HG03469 (cell line): Measurements from ENCODE around the gene DGCR8.
"Not testable (repeated sequence)": the region's sequence is repeated elsewhere in the genome, so short reads cannot be mapped to it uniquely, and the experiment has no call there.

Experiments
- ATAC-seq: cut with Tn5 transposase; IDR thresholded peaks from one replicate; pipeline ENCODE4 v1.9.1; 2021; ENCODE audit warnings: mild to moderate bottlenecking, moderate library complexity, moderate number of reproducible peaks; ENCODE audit not compliant: unreplicated experiment

DGCR8 gene

DNA sequence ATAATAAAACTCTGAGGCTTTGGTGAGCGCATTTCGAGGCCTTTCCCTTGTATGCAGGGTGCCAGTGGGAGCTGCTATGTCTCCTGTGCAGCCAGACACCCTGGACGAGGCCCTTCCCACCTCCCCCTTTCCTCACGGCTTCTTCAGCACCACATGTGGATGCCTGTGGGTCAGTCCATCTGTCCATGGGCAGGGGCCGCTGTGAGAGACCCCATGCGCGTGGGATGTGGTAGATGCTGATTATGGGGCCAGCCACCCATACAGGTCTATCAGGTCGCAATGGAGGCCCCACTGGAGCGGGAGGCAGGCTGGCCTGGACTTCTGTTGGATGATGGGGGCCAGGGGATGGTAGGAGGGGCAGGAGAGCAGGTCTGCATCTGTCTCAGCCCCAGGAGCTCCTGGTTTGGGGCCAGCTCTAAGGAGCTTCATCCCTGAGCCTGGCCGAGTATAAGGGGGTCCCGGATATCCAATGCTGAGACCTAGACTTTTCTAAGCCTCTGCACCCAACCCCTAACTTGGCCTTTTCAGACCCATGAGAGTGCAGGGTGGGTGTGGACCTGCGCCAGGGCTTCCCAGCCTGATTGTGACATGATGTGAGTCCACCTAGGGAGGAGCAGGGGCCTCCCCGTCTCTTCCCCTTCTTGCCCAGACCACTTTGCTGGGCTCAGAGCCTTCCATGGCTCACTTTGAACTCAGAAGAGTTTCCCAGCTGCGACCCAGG lies 14.0 kb upstream of the DGCR8 start:
- ATAC-seq = no peak

DNA sequence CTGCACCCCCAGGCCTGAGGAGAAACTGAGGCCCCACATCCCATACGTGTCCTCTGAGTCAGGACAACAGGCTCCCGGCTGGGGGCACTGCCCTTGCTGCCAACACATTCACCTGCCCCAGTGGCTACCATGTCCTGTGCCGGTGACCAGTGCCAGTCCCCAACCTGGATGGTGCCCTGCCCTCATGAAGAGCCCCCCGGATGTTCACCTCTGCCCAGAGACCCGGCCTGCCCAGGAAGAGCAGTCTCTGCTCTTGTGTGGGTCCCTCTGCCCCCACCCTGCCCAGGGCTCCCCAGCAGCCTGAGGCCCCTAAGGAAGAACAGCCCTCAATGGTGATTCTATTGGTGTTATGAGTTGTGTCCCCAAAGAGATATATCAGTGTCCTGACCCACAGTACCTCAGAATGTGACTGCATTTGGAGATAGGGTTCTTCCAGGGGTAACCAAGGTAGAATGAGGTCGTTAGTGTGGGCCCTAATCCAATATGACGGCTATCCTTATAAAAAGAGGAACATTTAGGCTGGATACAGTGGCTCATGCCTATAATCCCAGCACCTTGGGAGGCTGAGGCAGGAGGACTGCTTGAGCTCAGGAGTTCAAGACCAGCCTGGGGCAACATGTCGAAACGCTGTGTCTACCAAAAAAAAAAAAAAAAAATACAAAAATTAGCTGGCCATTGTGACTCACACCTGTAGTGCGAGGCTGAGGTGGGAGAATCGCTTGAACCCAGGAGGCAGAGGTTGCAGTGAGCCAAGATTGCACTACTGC lies 13.2 kb upstream of the DGCR8 start:
- no peak for ATAC-seq

DNA sequence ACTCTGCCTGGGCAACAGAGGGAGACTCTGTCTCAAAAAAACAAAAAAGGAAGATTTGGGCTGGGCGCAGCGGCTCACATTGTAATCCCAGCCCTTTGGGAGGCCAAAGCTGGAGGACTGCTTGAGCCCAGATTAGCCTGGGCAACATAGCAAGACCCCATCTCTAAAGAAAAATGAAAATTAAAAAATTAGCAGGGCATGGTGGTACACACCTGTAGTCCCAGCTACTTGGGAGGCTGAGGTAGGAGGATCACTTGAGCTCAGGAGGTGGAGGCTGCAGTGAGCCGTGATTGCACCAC lies 12.7 kb upstream of the DGCR8 start:
- not testable (repeated sequence) for ATAC-seq

DNA sequence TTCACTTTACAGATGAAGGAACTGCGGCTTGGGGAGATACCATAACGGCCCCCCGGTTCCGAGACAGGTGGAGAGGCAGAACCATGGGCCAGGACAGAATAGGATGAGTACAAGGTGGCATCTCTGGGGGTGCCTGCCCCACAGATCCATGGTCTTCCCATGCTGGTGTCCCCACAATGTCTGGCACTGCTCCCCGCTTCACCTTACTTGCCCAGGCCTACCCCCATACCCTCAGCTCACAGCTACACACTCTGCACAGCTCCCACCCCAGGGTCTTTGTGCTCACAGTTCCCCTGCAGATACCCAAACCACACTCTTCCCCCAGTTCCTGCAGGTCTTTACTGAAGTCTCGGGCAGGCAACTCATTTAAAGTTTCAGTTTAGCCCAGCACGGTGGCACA lies 11.4 kb upstream of the DGCR8 start:
- ATAC-seq = no peak

DNA sequence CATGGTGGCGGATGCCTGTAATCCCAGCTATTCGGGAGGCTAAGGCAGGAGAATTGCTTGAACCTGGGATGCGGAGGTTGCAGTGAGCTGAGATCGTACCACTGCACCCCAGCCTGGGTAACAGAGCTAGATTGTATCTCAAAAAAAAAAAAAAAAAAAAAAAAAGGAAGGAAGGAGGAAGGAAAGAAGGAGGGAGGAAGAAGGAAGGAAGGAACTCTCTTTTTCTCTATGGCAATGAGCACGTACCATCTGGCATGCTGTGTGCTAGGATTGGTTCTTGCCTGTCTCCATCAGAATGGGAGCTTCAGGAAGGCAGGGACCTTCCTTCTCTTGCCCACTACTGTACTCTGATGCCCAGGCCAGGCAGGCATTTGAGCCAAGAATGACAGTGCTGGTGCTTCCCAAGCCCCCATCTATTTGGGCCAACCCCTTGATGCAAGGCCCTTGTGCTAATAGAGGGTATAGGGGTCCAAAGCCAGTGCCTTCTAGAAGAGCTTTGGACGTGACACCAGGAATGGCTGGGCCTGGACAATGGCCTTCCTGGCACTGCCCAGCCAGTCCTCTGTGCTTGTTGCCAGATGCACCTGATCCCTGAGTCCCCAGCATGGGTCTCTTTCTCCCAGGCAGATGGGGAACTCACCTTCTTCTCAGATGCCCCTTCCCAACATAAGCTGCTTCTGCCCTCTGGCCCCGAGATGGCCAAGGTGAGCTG lies 10.6 kb upstream of the DGCR8 start:
- ATAC-seq = no peak

DNA sequence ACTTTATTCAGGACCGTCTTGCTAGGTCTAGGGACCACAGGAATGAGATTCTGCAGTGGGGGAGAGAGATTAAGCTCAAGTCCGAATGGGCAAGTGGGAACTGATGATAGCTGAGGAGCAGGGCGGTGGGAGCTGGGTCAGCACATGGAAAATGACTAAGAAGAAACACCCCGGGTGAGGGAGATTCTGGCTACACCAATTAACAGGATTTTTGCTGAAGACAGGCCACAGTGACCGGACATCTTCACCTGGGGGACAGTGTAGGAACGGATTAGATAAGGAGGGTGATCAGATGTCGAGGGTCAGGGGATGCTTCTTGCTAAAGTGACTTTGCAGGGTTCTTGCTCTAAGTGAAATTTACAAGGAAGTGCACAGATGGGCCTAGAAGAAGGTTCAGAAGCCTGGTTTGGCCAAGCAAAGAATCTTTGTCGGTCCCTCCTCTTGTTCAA lies 8.5 kb upstream of the DGCR8 start:
- no peak for ATAC-seq

DNA sequence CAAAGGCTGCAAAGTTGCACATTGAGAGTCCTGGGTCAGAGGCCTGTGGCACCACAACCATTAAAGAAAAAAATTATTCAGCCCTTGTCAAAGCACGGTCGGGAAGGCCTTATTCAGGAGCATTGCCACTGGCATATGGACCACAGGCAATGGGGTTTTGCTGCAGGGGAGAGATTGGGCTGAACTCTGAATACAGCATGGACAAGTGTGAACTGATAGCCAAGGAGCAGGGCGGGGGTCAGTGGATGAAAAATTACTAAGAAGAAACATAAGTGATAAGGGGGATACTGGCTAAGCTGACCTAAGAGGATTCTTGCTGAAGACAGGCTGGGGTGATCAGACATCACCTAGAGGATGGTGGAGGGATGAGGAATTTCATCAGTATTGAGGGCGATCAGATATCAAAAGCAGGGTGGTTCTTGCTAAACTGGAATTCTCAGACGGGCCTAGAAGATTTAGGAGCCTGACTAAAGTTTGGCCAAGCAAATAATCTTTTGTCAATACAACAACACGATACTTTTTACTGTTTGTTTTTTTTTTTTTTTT lies 3.3 kb upstream of the DGCR8 start:
- no peak for ATAC-seq

DNA sequence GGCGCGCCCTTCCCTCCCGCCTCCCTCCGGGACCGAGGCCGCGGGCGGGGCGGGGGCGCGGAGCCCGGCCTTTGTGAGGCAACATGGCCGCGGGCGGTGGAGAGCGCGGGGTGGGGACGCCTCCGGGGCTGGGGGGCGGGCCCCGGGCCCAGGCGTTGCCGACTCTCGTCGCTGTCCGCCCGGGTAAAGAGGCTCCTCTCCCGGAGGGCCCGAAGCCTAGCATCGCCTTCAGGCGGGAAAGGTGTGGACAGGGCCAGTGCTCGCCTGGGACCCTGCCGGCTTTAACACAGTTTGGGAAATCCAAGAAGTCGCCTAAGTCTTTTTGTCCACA lies 369 bp downstream of the DGCR8 start:
- ATAC-seq = peak; percentile 35

DNA sequence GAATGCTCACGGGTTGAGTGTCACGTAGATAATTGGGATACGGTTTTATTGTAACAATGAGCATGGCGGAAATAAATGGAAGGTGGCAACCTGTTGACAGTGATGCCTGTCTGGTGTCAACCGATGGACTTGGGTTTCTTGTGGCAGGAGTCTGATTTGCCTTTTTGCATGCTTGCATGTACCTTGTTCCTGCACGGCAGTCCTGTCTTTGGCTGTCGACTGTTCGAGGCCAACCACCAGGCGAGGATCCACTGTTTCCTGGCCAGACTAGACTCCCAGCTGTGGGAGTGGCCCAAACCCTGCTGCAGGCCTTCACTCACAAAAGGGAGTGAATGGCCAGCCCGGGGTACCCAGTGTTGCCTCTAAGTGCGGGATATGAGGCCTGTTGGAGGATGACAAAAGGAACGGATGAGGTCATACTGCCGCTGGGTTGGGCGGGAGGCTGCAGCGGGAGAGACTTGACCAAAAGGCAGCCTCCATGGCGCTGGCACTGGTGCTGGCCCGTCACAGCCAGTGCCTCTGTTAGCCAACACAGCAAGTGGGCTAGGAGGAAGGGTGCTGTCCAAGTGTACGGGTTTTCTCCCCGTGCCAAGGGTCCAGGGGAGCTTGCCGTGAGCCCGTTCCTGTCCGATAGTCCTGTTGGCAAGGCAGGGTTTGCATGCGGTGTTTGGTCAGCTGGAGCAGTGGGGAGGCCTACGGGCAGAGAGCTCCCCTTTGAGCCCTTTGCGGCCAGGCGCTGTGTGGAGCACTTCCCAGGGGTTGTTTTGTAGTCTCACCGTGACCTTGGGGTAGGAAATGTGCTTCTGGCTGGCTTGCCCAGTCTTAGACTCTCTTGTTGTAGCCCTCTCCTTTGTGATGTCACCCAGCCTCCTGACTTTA lies 974 bp downstream of the DGCR8 start:
- no peak for ATAC-seq

DNA sequence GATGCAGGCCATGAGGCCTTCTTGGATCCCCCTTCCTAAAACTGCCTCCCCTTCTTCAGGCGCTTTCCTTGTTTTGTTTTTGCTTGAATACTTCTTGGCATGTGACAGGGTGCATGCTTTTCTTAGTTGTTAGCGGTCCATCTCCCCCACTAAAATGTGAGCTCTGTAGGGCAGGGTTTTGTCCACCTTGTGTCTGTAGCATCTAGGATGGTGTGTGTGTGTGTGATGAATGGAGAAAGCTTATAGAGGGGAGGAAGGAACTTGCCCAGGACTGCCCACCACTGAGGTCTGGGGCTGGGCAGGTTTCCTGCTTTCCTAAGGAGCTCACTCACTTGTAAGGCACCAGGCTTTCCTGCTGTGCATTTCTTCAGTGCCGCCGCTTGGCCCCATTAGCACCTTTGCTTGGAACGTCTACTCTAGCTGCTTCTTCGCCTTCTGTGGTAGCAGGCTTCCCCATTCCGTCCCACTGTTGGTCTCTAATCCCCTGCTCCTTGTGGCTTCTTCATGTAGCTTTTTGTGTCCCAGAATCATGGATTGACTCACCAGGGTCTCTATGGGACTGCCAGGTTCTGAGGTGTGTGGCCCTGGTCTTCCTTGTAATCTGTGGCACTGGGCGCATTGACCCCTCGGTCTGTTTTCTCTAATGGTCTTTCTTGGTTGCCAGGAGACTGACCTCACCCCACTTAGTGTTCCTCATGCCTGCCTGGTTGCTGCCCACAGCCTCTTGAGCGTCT lies 3.3 kb downstream of the DGCR8 start:
- ATAC-seq = no peak

DNA sequence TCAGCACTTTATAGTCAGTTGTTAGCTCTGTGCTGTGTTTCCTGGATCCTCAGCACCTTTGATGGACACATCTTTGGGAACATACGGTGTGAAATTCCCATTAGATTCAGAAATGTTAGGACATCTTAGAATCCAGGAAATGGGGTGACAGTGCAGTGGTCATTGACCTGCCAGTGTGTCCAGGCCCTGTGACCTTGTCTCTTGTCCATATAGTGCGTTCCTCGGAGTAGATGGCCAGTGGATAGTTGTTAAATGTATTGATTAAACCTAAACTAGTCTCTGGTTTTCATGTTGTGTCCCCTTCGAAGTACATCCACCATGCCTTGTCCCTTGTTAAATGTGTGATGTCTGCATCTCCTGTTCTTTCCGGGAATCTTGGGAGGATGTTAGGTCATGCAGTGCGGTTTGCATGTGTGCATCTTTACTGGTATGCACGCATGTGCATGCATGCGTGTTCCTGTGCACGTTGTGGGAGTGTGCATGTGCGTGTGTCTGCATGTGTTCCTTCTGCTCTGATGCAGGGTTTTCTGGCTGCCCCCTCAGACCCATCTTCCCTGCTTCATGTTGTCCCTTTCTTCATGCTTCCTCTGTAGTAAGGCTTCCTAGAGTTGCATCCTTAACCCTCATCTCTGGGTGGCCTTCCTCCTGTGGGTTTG lies 4.0 kb downstream of the DGCR8 start:
- no peak for ATAC-seq

DNA sequence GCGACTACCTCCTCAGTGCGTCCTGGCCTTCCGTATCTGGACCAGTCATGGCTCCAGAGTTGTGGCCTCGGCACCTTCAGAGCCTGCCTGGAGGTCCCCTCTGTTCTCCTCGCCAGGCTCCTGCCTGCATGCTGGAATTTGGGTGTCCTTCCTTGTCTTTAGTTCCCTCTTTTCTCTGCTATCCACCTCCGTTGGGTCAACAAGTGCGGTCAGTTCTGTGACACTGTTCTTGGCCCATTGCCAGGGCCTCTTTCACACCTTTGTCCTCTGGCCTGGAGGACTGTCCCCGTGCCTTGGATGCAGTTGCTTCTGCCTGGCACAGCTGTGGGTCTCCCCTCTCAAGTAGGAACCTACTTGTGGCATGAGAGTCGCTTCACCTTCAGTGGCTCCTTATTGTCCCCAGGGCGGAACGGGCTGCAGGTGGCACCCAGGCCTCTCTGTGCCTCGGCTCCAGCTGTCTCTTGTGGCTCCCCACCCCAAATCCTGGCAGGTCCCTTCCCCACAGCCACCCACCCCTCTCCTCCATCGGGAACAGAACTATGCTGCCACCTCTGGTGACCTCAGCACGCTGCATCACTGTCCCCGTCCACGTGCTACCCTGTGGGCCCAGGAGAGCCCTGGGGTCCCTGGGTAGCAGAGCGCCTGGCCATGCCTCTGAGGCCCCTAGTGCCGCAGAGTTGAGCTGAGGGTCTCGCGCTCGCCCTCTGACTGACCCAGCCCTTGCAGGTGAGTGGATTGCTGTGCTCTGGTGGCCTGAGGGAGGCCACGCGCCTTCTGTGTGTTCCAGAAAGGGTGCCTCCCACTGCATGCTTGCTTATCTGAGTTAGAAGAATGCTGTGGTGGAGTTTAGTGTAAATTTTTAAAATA lies 4.7 kb downstream of the DGCR8 start:
- no peak for ATAC-seq

DNA sequence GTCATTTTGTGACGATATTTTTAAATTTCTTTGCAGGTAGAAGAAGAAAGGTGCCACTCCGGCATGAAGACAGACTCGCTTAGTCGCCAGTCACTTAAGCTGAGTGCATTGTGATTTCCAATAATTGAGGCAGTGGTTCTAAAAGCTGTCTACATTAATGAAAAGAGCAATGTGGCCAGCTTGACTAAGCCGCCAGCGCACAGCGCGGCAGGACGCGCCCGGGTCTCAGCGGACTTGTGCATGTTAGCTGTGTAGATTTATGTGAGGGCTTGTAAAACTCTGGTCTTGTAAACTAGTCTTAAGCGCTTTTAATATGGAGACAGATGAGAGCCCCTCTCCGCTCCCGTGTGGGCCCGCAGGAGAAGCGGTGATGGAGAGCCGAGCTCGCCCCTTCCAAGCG lies 5.6 kb downstream of the DGCR8 start:
- ATAC-seq = no peak

DNA sequence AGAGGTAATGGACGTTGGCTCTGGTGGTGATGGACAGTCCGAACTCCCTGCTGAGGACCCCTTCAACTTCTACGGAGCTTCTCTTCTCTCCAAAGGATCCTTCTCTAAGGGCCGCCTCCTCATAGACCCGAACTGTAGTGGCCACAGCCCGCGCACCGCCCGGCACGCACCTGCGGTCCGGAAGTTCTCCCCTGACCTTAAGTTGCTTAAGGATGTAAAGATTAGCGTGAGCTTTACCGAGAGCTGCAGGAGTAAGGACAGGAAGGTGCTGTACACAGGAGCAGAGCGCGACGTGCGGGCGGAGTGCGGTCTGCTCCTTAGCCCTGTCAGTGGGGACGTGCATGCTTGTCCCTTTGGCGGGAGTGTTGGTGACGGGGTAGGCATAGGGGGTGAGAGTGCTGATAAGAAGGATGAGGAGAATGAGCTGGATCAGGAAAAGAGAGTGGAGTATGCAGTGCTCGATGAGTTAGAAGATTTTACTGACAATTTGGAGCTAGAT lies 6.1 kb downstream of the DGCR8 start:
- ATAC-seq = no peak

DNA sequence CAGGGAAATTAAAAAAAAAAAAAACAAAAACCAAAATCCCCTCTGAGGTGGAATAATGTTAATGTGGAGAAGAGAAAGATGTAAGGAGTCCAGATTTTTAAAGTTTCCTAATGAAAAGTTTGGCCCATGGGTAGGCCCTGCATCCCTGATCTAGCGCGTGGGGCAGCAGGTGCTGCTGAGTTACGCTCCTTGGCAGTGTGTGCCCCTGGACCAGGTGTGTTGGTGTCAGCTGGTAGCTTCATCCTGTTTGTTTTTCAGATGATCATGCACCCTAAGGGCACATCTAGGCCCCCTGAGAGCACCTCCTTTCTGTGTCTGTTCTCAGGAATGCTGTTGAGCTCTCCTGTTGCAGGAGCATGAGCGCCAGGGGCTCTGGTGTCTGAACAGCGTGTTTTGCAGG lies 6.7 kb downstream of the DGCR8 start:
- no peak for ATAC-seq

DNA sequence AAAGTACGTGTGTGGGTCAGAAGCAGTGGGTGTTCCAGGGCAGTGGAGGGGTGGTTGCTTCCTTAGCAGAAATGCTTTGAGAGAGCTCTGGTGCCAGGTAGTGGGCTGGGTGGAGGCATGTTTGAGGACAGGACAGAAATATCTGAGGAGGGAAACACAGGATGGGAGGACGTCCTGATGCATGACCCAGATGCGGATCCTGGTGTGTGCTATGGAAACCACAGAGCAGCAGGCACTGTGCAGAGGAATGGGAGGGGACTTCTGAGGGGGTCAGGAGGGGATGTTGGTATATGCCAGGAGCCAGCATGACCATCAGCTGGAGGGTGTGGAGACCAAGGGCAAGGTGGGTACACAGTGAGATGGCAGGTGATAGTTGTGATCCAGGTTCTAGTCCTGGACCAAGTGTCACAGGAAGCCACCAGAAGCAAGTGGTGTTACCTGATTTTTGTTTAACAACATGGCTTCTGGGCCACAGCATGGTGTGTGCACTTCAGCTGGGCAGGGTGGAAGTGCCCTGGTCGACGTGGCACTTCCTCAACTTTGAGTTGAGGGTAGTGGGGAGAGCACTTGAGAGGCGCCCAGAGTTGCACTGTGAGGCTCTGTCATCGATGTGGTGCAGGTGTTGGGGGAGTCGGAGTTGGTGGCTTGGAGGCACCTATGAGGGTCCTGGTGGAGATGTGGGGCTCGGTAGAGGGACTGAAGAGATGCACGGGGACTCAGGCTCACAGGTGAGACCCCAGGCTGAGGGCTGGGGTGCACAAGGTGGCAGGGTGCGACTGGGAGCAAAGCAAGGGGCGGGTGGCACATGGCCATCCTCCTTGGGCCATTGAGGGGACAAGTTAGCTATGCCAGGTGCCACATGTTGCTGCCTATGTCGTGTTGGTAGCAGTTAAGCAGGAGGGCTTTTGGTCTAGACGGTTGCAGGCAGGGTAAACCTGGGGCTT lies 7.5 kb downstream of the DGCR8 start:
- no peak for ATAC-seq

DNA sequence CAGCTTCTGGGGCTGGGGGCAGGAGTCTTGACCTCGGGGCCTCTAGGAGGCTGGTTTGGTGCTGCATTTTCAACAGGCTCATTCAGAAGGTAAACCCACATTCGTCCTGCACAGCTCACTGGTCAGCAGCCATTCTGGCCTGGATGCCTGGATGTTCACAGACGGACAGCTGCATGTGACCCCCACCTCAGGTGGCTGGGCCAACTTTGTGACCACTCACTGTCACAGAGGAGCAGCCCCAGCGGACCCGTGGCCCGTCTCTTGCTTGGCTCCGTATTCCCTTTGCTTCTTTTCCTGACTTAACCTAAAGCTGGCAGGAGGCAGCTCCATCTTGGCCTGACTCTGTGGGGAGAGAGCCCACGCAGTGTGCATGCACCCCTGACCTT lies 8.2 kb downstream of the DGCR8 start:
- no peak for ATAC-seq
